Muscle layer of colon (tissue), 2 donors: ENCODE results near the gene C4orf54.

Experiments
- H3K27ac ChIP-seq: one replicate; pipeline ENCODE4 v1.7.0; 2013; ENCODE audit warnings: low read depth, mild to moderate bottlenecking, low read length, moderate library complexity
- H3K27me3 ChIP-seq, 2 donors: one replicate each; pipeline ENCODE4 v1.7.0; 2013; ENCODE audit warnings: low read length in 2 of 2, mild to moderate bottlenecking in 2 of 2; ENCODE audit not compliant: insufficient read depth in 2 of 2, control insufficient read depth in 1 of 2
- H3K36me3 ChIP-seq: one replicate; pipeline ENCODE4 v1.7.0; 2013; ENCODE audit warnings: mild to moderate bottlenecking, low read length; ENCODE audit not compliant: insufficient read depth
- H3K4me1 ChIP-seq: one replicate; pipeline ENCODE4 v1.7.0; 2013; ENCODE audit warnings: mild to moderate bottlenecking, low read length; ENCODE audit not compliant: insufficient read depth
- H3K4me3 ChIP-seq, 2 donors: one replicate each; pipeline ENCODE4 v1.7.0; 2013; ENCODE audit warnings: low read length in 2 of 2, low read depth in 1 of 2, mild to moderate bottlenecking in 1 of 2, moderate library complexity in 1 of 2
- H3K9ac ChIP-seq: one replicate; pipeline ENCODE4 v1.7.0; 2013; ENCODE audit warnings: low read length
- H3K9me3 ChIP-seq: one replicate; pipeline ENCODE4 v1.7.0; 2013; ENCODE audit warnings: mild to moderate bottlenecking, low read length
- donor health status: abdominal sarcoma.
- donor health status: Adenocarcinoma of cecum.

Gene C4orf54

DNA sequence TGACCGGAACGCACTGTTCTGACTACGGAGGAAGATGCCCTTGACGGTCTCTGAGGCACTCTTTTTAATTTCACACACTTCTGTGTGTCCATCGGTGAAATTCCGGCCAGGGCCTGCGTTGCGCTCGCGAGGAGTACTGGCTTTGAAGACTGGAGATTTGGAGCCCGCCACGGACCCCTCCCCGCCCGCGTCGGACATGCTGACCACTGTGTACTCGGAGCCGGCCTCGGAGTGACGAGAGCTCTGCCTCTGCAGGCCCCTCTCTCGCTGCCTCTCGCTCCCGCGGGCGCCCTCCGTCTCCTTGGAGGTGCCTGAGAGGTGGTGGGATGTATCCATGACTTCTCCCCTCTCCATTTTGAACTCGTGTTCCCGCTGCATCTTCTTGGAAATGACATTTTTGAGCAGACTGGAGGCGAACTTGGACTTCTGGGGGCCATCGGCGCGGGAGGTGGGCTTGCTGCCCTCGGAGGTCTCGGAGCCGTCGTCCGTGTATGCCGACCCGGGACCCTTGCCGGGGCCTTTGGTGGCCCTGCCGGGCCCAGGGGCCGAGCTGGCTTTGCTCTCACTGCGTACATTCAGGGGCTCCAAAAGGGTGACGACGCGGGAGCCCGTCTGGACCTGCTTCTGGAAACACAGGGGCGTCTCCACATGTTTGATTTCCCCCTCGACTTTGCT lies 5.7 kb downstream of the C4orf54 start:
- no peak overlapping the region for H3K9ac ChIP-seq

DNA sequence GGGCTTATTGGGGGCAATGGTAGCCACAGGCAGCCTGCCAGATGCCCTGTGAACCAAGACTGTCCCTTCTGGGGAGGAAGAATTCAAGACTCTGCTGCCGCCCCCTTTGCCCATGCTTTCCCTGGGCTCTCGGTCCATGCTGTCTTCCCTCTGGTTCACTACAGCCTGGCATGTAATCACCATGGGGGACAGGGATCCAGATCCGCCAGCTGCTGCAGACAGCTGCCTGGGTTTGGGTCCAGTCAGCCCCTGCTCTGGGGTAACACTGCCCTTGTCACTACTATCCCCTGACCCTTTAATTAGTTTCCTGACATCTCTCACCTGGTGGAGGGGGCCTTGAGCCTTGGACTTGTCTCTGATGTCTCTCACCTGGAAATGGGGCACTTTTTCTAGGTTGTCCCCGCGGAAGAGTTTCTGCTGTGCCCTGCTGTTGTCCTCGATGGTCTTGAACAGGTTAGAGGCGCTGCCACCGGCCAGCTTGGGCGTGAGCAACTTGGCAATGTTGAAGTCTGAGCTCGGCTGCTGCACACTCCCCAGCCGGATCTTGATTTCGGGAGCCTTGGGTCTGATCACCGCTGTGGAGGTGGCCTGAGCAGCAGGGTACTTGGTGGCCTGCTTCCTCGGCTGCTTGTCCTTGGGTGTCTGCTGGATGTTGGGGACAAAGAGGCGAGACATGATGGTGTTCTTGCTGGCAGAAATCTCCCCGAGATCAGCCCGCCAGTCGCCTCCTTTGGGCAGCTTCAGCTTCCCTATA lies 6.4 kb downstream of the C4orf54 start:
- Histone ChIP-seq H3K4me3 (no peak overlapping the region), H3K4me1 (peaks cover 15% of the 10 kb centered on the region), H3K27ac (no peak overlapping the region), H3K9me3 (no peaks in the 10 kb centered on the region), H3K36me3 (no peaks in the 10 kb centered on the region), H3K9ac (no peak overlapping the region), H3K27me3 (no peaks in the 10 kb centered on the region)

More for the DNA sequence above, 5.7 kb downstream of the C4orf54 start:
- Histone ChIP-seq H3K27ac (no peak overlapping the region), H3K4me1 (peaks cover 15% of the 10 kb centered on the region), H3K4me3 (no peak overlapping the region), H3K9me3 (no peaks in the 10 kb centered on the region), H3K27me3 (no peaks in the 10 kb centered on the region), H3K36me3 (no peaks in the 10 kb centered on the region)

DNA sequence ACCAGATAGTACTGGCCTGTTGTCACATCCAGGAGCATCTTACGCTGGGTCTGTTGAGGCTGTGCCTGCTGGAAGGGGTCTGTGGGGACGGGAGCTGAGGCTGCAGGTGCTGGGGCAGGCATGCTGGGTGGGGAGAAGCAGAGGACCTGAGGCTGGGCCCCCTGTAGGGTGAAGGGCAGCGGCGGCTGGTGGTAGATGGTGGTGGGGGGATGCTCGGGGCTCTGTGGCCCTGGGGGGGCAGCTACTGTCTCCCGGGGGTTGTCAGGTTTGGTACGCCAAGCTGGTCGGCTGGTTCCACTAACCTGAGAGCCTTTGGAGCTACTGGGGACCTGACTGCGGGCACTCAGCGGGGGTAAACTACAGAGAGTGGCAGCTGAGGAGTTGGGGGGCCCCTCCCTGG lies 7.8 kb downstream of the C4orf54 start:
- H3K4me1 ChIP-seq, result peaks cover 3% of the 10 kb centered on the region
- H3K9ac ChIP-seq, result no peak overlapping the region

DNA sequence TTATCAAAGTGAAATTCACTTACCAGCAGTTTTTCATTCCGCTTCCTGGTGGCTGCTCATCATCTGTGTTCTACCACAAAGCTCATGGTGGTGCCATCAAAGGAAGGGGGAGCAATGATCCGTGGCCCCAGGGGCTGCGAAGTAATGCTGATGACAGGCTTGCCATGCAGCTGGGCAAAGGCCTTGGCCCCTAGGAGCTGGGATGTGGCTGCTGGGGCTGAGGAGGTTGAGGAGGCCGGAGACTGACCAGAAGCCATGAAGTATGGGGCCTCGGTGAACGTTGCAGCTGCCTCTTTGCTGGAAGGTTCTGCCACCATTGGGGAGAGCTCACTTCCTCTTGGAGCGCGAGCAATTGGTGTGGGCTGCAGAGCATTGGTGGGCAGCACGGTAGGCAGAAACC lies 8.4 kb downstream of the C4orf54 start:
- no peak overlapping the region for H3K9ac ChIP-seq
- no peaks in the 10 kb centered on the region for H3K9me3 ChIP-seq
- no peak overlapping the region for H3K4me3 ChIP-seq
- H3K4me1 ChIP-seq, result no peaks in the 10 kb centered on the region
- no peaks in the 10 kb centered on the region for H3K27me3 ChIP-seq
- H3K36me3 ChIP-seq, result no peaks in the 10 kb centered on the region
- no peak overlapping the region for H3K27ac ChIP-seq

More for the DNA sequence above, 7.8 kb downstream of the C4orf54 start:
- Histone ChIP-seq H3K36me3 (no peaks in the 10 kb centered on the region), H3K9me3 (no peaks in the 10 kb centered on the region), H3K27me3 (no peaks in the 10 kb centered on the region), H3K27ac (no peak overlapping the region), H3K4me3 (no peak overlapping the region)

DNA sequence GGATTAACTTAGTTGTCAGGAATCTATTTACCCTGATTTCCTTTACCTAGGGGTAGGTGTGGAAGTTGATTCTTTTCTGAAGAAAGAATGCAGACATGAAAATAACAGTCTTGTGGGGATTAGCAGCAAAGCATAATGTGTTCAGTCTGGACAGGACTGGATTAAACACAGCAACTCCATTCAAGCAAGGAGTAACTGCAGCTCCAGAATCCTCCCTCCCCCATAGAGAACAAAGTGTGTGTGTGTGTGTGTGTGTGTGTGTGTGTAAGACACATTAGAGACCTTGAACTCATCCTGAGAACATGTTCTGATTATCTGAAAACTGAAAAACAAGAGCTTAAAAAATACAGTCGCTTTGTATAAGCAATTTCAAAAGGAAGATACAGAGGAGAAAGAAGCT lies 9.3 kb downstream of the C4orf54 start:
- no peaks in the 10 kb centered on the region for H3K27me3 ChIP-seq
- H3K27ac ChIP-seq, result no peak overlapping the region
- H3K36me3 ChIP-seq, result no peaks in the 10 kb centered on the region
- H3K4me3 ChIP-seq, result no peak overlapping the region
- H3K4me1 ChIP-seq, result peaks cover 1% of the 10 kb centered on the region
- no peak overlapping the region for H3K9ac ChIP-seq
- no peaks in the 10 kb centered on the region for H3K9me3 ChIP-seq

DNA sequence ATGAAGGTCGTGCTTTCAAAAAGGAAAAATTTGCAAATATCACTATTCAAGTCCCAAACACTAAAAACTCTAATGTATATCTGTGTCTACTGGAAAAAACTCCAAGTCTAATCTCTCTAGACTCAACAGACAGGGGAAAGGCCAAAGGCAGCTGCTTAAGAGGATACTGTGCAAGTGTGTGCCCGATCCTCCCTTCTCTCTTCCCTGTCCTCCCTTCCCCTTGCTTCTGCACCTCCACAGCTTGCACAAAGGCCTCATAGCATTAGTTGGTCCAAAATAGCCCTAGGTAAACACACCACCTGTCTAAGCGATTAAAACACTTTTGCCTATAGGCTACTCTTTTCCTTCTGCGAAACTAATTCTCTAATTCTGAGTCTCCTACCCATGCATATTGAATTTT lies 10.6 kb downstream of the C4orf54 start:
- Histone ChIP-seq H3K27me3 (no peaks in the 10 kb centered on the region), H3K27ac (no peak overlapping the region), H3K4me3 (no peak overlapping the region), H3K36me3 (no peaks in the 10 kb centered on the region), H3K9me3 (no peaks in the 10 kb centered on the region), H3K9ac (no peak overlapping the region), H3K4me1 (peaks cover 9% of the 10 kb centered on the region)

DNA sequence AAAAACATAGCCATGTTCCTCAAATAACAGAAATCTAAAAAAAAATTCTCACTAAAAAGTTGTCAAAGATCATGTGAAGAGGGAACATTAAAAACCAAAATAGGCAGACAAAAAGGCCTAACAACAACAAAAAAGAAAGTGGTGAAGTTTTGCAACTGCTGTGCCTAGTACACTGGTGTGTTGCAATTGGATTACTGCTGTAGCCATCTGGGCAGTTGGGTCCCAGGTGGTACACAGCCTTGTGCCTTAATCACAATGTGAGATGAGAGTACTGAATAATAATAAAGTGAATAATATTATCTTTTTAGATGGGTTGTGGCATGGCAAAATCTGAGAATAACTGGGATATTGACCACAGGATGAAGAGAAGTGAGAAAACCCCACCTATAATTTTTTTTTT lies 12.0 kb downstream of the C4orf54 start:
- no peak overlapping the region for H3K4me3 ChIP-seq
- no peak overlapping the region for H3K9ac ChIP-seq
- no peaks in the 10 kb centered on the region for H3K36me3 ChIP-seq
- no peaks in the 10 kb centered on the region for H3K27me3 ChIP-seq
- H3K9me3 ChIP-seq, result no peaks in the 10 kb centered on the region
- peaks cover 9% of the 10 kb centered on the region for H3K4me1 ChIP-seq
- H3K27ac ChIP-seq, result no peak overlapping the region

DNA sequence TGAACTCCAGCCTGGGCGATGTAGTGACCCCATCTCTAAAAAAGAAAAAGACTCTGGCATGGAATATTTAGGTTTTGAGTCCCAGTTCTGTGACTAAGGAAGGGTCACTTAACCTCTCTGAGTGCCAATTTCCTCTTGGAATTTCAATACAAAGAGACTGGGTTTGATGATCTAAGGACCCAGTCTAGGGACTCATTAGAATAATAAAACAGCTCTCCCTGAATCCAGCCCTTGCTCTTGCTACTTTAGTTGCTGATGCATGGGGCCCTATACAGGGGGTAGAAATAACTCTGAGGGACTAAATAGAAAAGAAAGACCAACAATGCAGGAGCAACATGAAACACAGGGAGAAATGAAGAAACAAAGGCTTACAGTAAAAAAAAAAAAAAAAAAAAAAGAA lies 12.6 kb downstream of the C4orf54 start:
- Histone ChIP-seq H3K36me3 (no peaks in the 10 kb centered on the region), H3K9ac (no peak overlapping the region), H3K4me1 (peaks cover 9% of the 10 kb centered on the region), H3K4me3 (no peak overlapping the region), H3K27ac (no peak overlapping the region), H3K9me3 (no peaks in the 10 kb centered on the region), H3K27me3 (no peaks in the 10 kb centered on the region)

DNA sequence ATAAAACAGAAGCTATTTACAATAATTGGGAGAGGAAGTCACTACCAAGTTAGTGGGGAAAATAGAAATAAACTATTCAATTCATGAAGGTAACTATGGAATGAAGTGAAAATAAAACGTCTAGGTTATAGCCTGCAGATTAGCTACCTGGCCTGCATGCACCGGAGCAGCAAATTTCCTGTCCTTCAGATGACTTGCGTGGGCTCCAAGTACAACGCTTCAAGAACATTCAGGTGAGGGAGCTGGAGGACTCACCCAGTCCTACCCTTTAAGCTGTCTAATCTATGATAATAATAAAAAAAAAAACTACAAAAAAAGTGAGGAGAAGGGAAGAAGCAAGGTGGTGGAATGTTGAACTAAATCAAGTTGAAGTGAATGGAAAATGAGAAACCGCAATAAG lies 13.2 kb downstream of the C4orf54 start:
- Histone ChIP-seq H3K4me1 (peaks cover 9% of the 10 kb centered on the region), H3K27ac (no peak overlapping the region), H3K27me3 (no peaks in the 10 kb centered on the region), H3K4me3 (no peak overlapping the region), H3K9ac (no peak overlapping the region), H3K36me3 (no peaks in the 10 kb centered on the region), H3K9me3 (no peaks in the 10 kb centered on the region)

DNA sequence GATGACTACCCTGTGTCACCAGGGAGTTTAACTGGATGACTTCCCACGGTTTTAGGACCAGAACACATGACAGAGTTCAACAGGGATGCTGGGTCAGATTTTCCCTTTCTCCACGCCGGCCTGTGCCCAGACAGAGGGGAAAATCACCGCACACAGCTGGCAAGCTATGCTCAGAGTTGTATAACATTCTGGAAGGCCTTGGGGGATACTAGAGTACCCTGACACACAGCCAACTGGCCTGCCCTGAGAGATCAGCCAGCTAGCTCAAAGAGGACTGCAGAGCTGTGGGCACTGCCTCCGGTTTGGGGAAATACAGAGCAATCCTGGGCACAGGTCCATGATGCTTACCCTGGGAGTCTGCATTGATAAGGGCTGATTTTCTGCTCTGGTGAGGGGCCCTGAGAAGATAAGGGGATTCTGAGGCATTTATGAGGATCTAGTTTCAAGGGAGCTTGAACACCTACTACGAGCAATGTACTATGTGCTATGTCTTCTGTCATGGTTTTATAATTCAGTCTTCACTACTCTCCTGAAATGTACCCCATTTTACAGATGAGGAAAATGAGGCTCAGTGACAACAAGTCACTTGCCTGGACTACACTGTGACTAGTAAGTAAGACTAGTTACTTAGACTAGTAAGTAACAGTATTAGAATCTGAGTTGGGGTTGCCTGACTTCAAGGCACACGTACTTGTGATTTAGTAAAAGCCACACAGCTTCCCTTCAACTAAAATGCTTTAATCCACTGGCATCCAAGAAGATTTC lies 14.7 kb downstream of the C4orf54 start:
- peaks cover 9% of the 10 kb centered on the region for H3K4me1 ChIP-seq
- peak overlapping the region; percentile 31 for H3K27ac ChIP-seq
- H3K27me3 ChIP-seq, result no peaks in the 10 kb centered on the region
- H3K36me3 ChIP-seq, result no peaks in the 10 kb centered on the region
- H3K4me3 ChIP-seq, result no peak overlapping the region
- H3K9me3 ChIP-seq, result no peaks in the 10 kb centered on the region
- no peak overlapping the region for H3K9ac ChIP-seq

DNA sequence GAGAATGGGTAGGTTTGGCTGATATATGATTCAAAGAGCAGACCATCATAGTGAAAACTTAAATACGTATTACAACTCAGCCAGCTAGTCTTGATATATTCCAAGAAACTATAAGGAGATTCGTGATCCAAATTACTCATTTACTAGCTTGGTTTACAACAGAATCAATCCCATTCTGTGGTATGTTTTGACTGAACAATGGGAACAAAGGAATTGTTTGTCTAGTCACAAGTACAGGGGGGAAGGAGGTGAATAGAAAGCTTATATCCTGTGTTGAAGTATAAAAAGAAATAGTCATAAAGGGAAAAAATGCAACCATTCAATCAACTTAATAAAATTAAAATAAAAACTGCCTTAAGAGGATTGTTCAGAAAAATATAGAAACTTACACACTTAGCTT lies 17.0 kb downstream of the C4orf54 start:
- no peak overlapping the region for H3K9ac ChIP-seq
- H3K4me1 ChIP-seq, result peaks cover 9% of the 10 kb centered on the region
- H3K27ac ChIP-seq, result no peak overlapping the region
- H3K36me3 ChIP-seq, result no peaks in the 10 kb centered on the region
- H3K4me3 ChIP-seq, result no peak overlapping the region
- H3K27me3 ChIP-seq, result no peaks in the 10 kb centered on the region
- no peaks in the 10 kb centered on the region for H3K9me3 ChIP-seq
